ENCODE measurements around the gene ACSS1. TPM values are rescaled to one million over a fixed set of nuclear protein-coding genes. Genes with fewer than 3 reads are reported as not detected.
A peak's percentile ranks its signal among the peaks of the same experiment; 100 is the strongest.

The ACSS1 gene
- total RNA-seq, 1 experiment from 2014 or later: 2.3 TPM

GRCh38 chr20:25077610-25078169 lies 19.8 kb upstream of the ACSS1 start:
- H3K27ac ChIP-seq (ENCODE audit: low read length): no peak overlapping the region
- no peaks in the 10 kb centered on the region for H3K27me3 ChIP-seq (ENCODE audit: low read length)
- no peaks in the 10 kb centered on the region for H4K20me1 ChIP-seq (ENCODE audit: low read length)
- peak overlapping the region; percentile 45 for H3K4me3 ChIP-seq (ENCODE audit: low read length)
- H2AFZ ChIP-seq (ENCODE audit: low read length): peak overlapping the region; percentile 54
- H3F3A ChIP-seq (ENCODE audit: low read length, unreplicated experiment): peaks cover 3% of the 10 kb centered on the region
- H3K9me3 ChIP-seq (ENCODE audit: low read length): no peaks in the 10 kb centered on the region
- H3K79me2 ChIP-seq (ENCODE audit: low read length): no peaks in the 10 kb centered on the region
- H3K4me2 ChIP-seq (ENCODE audit: low read length): peak overlapping the region; percentile 63
- CTCF ChIA-PET: no interaction called here
- DNase-seq (no peak), ATAC-seq (peak; percentile 50)
- peaks cover 25% of the 10 kb centered on the region for H3K4me1 ChIP-seq (ENCODE audit: insufficient read depth, low read length)
- POLR2A ChIA-PET (ENCODE audit: unreplicated experiment): no interaction called here
- intact Hi-C loops (cut with micrococcal nuclease): loop anchor here (5.0 kb wide), 1 partner anchor 60 kb away; no protein-coding TSS in a partner anchor
- TF ChIP-seq CTCF (conservative IDR thresholded peaks at IDR 0.05; ENCODE audit: low read depth, low read length) (no peak), EZH2phosphoT487 (IDR thresholded peaks at IDR 0.05; ENCODE audit: borderline replicate concordance, low read length) (no peak), EZH2 (IDR thresholded peaks at IDR 0.05; ENCODE audit: low read length, unreplicated experiment) (no peak)
- no peak overlapping the region for H3K9ac ChIP-seq (ENCODE audit: low read length)
- H3K36me3 ChIP-seq (ENCODE audit: low read depth, low read length): no peaks in the 10 kb centered on the region
- H3K9me2 ChIP-seq (replicated peaks; ENCODE audit: low read length): no peaks in the 10 kb centered on the region
- no TSS peak for BruUV-seq (replicated peaks)

GRCh38 chr20:25076731-25077609 lies 19.0 kb upstream of the ACSS1 start:
- Histone ChIP-seq H4K20me1 (ENCODE audit: low read length) (no peaks in the 10 kb centered on the region), H3K27me3 (ENCODE audit: low read length) (no peaks in the 10 kb centered on the region), H2AFZ (ENCODE audit: low read length) (peak overlapping the region; percentile 54; the same call in 1 of the 2 replicates), H3K27ac (ENCODE audit: low read length) (peak overlapping the region; percentile 12; the same call in 1 of the 2 replicates), H3K9me2 (replicated peaks; ENCODE audit: low read length) (no peaks in the 10 kb centered on the region), H3K4me1 (ENCODE audit: insufficient read depth, low read length) (peaks cover 31% of the 10 kb centered on the region), H3K79me2 (ENCODE audit: low read length) (no peaks in the 10 kb centered on the region), H3K4me2 (ENCODE audit: low read length) (peak overlapping the region; percentile 63), H3K9me3 (ENCODE audit: low read length) (no peaks in the 10 kb centered on the region), H3K4me3 (ENCODE audit: low read length) (peak overlapping the region; percentile 45), H3K36me3 (ENCODE audit: low read depth, low read length) (no peaks in the 10 kb centered on the region), H3K9ac (ENCODE audit: low read length) (no peak overlapping the region), H3F3A (ENCODE audit: low read length, unreplicated experiment) (peaks cover 3% of the 10 kb centered on the region)
- no peak for TF ChIP-seq EZH2phosphoT487 (IDR thresholded peaks at IDR 0.05; ENCODE audit: borderline replicate concordance, low read length)
- peak; percentile 57 for TF ChIP-seq CTCF (conservative IDR thresholded peaks at IDR 0.05; ENCODE audit: low read depth, low read length)
- BruUV-seq (replicated peaks): no TSS peak
- ATAC-seq (peak; percentile 90), DNase-seq (peak; percentile 88)
- CTCF ChIA-PET: no interaction called here
- POLR2A ChIA-PET (ENCODE audit: unreplicated experiment): no interaction called here
- intact Hi-C loops (cut with micrococcal nuclease): loop anchor here (5.0 kb wide), 1 partner anchor 60 kb away; no protein-coding TSS in a partner anchor
